Measurements from ENCODE around the gene TNFAIP8. TPM values are rescaled to one million over a fixed set of nuclear protein-coding genes. Genes with fewer than 3 reads are reported as not detected.

TNFAIP8 gene
- total RNA-seq, 1 donor from 2014 or later: 25.9 TPM

Other genes with a start within 250 kb of the TNFAIP8 start
- gene HSD17B4, start 96.5 kb downstream of the TNFAIP8 start, total RNA-seq: 82.8 and 108 TPM in 2 replicates